NB4 (cell line): Measurements from ENCODE around the gene IFI27L2.

Source experiments
- DNase-seq: peaks from one replicate; pipeline ENCODE4 v3.0.0; 2010; ENCODE audit warnings: low read depth
- H3K4me3 ChIP-seq: one replicate; pipeline ENCODE4 v1.5.1; 2011; ENCODE audit warnings: mild to moderate bottlenecking, low read depth, low read length, moderate library complexity
- MAX ChIP-seq: IDR thresholded peaks from 2 replicates; pipeline ENCODE4 v1.6.1; 2011; ENCODE audit warnings: low read depth, low read length
- MYC ChIP-seq: IDR thresholded peaks from 2 replicates; pipeline ENCODE4 v1.6.1; 2011; ENCODE audit warnings: low read depth, low read length
- POLR2A ChIP-seq: IDR thresholded peaks from 2 replicates; pipeline ENCODE4 v1.6.1; 2011; ENCODE audit warnings: mild to moderate bottlenecking; ENCODE audit not compliant: insufficient read length; ENCODE audit errors: extremely low read depth
- TF ChIP-seq, protein P1 (sequence below): IDR thresholded peaks from one replicate; pipeline ENCODE4 v1.5.1; 2012; ENCODE audit warnings: low read depth, low read length

IFI27L2 gene

GRCh38 chr14:94129111-94129757 lies at the start of gene IFI27L2:
Gene IFI27L2 (minus strand): TSS chr14:94129604. CDS start chr14:94129564, 40 bp downstream.
- DNase-seq: peak; percentile 79
- TF ChIP-seq POLR2A (peak; percentile 31), MAX (no peak)
- H3K4me3 ChIP-seq: peak within 1 kb of the TSS; percentile 59

- TF ChIP-seq, protein P1, sequence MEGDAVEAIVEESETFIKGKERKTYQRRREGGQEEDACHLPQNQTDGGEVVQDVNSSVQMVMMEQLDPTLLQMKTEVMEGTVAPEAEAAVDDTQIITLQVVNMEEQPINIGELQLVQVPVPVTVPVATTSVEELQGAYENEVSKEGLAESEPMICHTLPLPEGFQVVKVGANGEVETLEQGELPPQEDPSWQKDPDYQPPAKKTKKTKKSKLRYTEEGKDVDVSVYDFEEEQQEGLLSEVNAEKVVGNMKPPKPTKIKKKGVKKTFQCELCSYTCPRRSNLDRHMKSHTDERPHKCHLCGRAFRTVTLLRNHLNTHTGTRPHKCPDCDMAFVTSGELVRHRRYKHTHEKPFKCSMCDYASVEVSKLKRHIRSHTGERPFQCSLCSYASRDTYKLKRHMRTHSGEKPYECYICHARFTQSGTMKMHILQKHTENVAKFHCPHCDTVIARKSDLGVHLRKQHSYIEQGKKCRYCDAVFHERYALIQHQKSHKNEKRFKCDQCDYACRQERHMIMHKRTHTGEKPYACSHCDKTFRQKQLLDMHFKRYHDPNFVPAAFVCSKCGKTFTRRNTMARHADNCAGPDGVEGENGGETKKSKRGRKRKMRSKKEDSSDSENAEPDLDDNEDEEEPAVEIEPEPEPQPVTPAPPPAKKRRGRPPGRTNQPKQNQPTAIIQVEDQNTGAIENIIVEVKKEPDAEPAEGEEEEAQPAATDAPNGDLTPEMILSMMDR: no peak
- no peak for TF ChIP-seq MAX
- TF ChIP-seq POLR2A: no peak
- TF ChIP-seq MYC: no peak
- DNase-seq: no peak
- no peak overlapping the region for H3K4me3 ChIP-seq
Observed at GRCh38 chr14:94177806-94178205, 48.4 kb upstream of the IFI27L2 start.

- TF ChIP-seq MAX (no peak), MYC (no peak), POLR2A (no peak)
- TF ChIP-seq, protein P1: no peak
- DNase-seq: no peak
- H3K4me3 ChIP-seq: no peak overlapping the region
Observed at GRCh38 chr14:94176808-94177207, 47.4 kb upstream of the IFI27L2 start.

DNA sequence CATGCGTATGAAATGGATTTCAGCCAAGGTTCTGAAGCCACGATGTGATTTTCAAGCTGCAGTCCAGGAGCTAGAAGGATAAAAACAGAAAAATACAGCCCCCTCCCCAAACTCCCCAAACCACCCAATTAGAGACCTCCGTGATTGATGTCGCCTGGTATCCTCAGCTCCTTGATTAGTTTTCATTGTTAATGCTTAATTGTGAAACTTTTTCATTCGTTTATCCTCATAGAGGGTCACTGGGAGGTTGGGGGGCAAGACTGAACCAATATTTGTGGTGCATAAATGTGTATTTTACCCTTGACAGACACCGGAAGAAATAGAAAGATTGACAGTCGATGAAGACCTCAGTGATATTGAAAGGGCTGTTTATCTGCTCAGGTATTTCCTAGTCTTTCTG lies 46.3 kb upstream of the IFI27L2 start:
- TF ChIP-seq MYC: no peak
- TF ChIP-seq POLR2A: no peak
- TF ChIP-seq, protein P1: no peak
- TF ChIP-seq MAX: no peak
- H3K4me3 ChIP-seq: no peak overlapping the region
- no peak for DNase-seq

DNA sequence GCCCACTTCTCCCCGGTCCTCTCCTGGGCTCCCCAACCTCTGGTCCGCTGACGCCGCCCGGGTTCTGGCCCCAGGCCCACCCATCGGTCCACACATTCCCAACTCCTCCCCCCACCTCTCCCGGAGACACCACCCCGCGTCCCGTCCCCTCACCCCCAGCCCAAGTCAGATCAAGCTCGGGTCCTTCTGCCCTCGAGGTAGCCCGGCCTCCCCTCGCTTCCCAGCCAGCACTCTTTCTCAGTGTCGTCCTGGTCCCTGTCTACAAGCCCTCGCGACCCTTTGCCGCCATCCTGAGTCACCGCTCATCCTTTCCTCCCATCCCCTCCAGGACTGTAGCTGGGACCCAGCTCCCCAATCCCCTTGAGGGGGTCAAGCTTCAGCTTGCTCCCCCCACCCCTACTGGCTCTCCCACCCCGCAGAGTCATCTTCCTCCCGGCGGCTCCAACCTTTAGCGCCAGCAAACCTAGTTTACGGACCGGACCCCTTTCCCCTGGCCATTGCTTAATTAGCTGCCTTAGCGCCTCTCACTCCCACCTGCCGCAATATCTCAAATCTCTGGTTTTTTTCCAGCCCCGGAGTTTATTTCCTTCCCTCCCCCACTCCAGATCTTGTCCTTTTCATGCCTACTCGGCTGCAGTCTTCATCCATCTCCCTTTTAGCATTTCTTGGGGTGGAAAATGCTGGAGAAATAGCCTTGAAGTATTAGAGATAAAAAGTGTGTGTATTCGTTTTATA lies 45.8 kb upstream of the IFI27L2 start:
- H3K4me3 ChIP-seq: no peak overlapping the region
- peak; percentile 11 for DNase-seq

More for the DNA sequence above, 45.8 kb upstream of the IFI27L2 start:
- TF ChIP-seq POLR2A: no peak
- TF ChIP-seq, protein P1: no peak
- no peak for TF ChIP-seq MYC
- no peak for TF ChIP-seq MAX
